Right lobe of liver (tissue), 6 donors: Measurements from ENCODE around the gene POLD4. TPM values are rescaled to one million over a fixed set of nuclear protein-coding genes. Genes with fewer than 3 reads are reported as not detected.

ENCODE experiments used
- ATAC-seq, 4 donors: fragments of 200-7000 bp; cut with Tn5 transposase; one replicate each; pipeline ENCODE4 v1.9.1; 2020; ENCODE audit warnings: mild to moderate bottlenecking in 4 of 4, moderate library complexity in 4 of 4
- DNase-seq, 3 donors: peaks; one replicate each; pipeline ENCODE4 v3.0.0-alpha.2; 2020
- H3K27ac ChIP-seq, 3 donors: fragments of 200-600 bp; one replicate each; pipeline ENCODE4 v1.8.0; 2022
- H3K27me3 ChIP-seq, 2 donors: fragments of 200-600 bp; one replicate each; pipeline ENCODE4 v1.8.0; 2022
- H3K36me3 ChIP-seq, 4 donors: fragments of 200-600 bp; sonication (generic) in 1 of 4; one replicate each; pipeline versions ENCODE4 v1.5.1 to v1.8.0; 2017 to 2022; ENCODE audit warnings: control low read depth in 1 of 4
- H3K4me1 ChIP-seq, 4 donors: fragments of 200-600 bp; sonication (generic) in 1 of 4; one replicate each; pipeline versions ENCODE4 v1.5.1 to v1.8.0; 2017 to 2022; ENCODE audit warnings: control low read depth in 1 of 4
- H3K4me3 ChIP-seq, 3 donors: fragments of 200-600 bp; one replicate each; pipeline ENCODE4 v1.8.0; 2022
- H3K9me3 ChIP-seq, 4 donors: fragments of 200-600 bp; sonication (generic) in 1 of 4; one replicate each; pipeline versions ENCODE4 v1.5.1 to v1.8.0; 2017 to 2022; ENCODE audit warnings: control low read depth in 1 of 4
- POLR2A ChIP-seq: fragments of 450-650 bp; IDR thresholded peaks from one replicate; pipeline ENCODE4 v1.6.1; 2017; ENCODE audit warnings: antibody characterized with exemption, mild to moderate bottlenecking
- WGBS: methylation state at CpG from one replicate; pipeline ENCODE4 v1.1.6; 2018; ENCODE audit warnings: low coverage, low lambda C conversion rate; ENCODE audit not compliant: insufficient coverage; ENCODE audit errors: missing lambda C conversion rate; 5-methylcytosine and 5-hydroxymethylcytosine counted together
- intact Hi-C, 2 donors: fragments of 100-400 bp; cut with DNase I; formaldehyde crosslinking; loops; one replicate each; pipeline versions ENCODE4 v1.11.2 to v1.14.1; 2022
- total RNA-seq, 6 experiments: library from RNA; depleted of rRNA in 2 of 6; stranded (reverse); fragments of >200 nt in 2 of 6; fragmentation: NEBNext Ultra II Directional in 3 of 6; extraction: Animal tissue kit (Norgen Biotek cat#: 25700) in 3 of 6; gene quantifications; one replicate each; pipeline versions ENCODE4 v1.1.0 to v1.2.4, GENCODE V29; 2016 to 2023
- TF ChIP-seq, protein P1 (sequence below), 4 donors: fragments of 200-600 bp in 3 of 4; fragments of 450-650 bp in 1 of 4; IDR thresholded peaks; one replicate each; pipeline versions ENCODE4 v1.5.1 to v1.8.0; 2016 to 2022; ENCODE audit warnings: antibody characterized with exemption in 4 of 4, mild to moderate bottlenecking in 2 of 4
- donor health status: DM: no; HTN: yes; CAD: no.
- donor health status: DM: no; HTN: no; CAD: no.
- donor health status: DM: no; HTN: no; CAD: no.
- donor health status: DM: no; HTN: yes; CAD: no.
- donor health status: DM: no; HTN: yes; CAD: no.

POLD4 gene
- total RNA-seq, 6 experiments from 2014 or later: 70.5 to 216 (median 97.9) TPM

DNA sequence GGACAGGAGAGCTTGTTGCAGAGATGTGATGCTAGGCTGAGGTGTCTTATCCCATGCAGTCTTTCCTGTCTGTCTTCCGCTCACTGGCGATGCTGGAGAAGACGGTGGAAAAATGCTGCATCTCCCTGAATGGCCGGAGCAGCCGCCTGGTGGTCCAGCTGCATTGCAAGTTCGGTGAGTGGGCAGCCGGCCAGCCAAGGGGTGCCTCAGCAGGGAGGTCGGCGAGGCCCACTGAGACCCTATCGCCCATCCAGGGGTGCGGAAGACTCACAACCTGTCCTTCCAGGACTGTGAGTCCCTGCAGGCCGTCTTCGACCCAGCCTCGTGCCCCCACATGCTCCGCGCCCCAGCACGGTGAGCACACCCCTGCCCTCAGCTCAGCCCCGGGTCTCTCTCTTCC lies 40.1 kb upstream of the POLD4 start:
- 80% methylated on average over 6 of the region's 18 CpGs for WGBS
- peaks cover 0 to 12% (median 0%) of the 10 kb centered on the region in 4 donors for H3K4me1 ChIP-seq
- intact Hi-C loops: loop anchor here (5.0 to 10.0 kb wide), 2 partner anchors 111 to 114 kb away; partner anchors contain the start of genes CDK2AP2 (in 2 of the 2) and PITPNM1 (in 2 of the 2)

DNA sequence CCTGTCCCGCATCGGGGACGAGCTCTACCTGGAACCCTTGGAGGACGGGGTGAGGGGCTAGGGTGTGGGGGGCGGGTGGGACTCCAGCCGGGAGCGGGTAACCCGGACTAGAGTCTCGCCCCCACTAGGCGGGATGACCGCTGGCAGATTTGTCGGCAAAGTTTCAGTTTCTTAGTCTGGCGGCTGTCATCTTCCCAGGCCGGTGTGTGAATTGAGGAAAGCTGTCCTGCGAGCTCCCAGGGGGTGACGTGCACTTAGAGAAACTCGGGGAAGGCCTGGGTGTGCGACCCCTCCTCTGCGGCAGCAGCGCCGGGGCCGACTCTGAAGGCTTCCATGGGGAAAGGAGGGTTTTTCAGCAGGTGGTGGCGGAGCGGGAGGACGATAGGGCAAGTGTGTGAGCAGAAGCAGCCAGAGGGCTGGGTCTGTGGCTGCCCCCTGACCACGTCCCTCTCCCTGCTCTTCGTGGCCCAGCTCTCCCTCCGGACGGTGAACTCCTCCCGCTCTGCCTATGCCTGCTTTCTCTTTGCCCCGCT lies 38.9 kb upstream of the POLD4 start:
- H3K9me3 ChIP-seq: no peaks in the 10 kb centered on the region
- intact Hi-C loops: loop anchor here (5.0 to 10.0 kb wide), 2 partner anchors 113 to 115 kb away; partner anchors contain the start of genes CDK2AP2 (in 2 of the 2) and PITPNM1 (in 2 of the 2)

More for the DNA sequence above, 40.1 kb upstream of the POLD4 start:
- no peaks in the 10 kb centered on the region for H3K27me3 ChIP-seq
- DNase-seq (no peak), ATAC-seq (no peak)
- peaks cover 3 to 18% (median 11%) of the 10 kb centered on the region in 4 donors for H3K36me3 ChIP-seq
- no peak overlapping the region for H3K27ac ChIP-seq
- H3K9me3 ChIP-seq: no peaks in the 10 kb centered on the region
- H3K4me3 ChIP-seq: no peak overlapping the region
- TF ChIP-seq, protein P1, sequence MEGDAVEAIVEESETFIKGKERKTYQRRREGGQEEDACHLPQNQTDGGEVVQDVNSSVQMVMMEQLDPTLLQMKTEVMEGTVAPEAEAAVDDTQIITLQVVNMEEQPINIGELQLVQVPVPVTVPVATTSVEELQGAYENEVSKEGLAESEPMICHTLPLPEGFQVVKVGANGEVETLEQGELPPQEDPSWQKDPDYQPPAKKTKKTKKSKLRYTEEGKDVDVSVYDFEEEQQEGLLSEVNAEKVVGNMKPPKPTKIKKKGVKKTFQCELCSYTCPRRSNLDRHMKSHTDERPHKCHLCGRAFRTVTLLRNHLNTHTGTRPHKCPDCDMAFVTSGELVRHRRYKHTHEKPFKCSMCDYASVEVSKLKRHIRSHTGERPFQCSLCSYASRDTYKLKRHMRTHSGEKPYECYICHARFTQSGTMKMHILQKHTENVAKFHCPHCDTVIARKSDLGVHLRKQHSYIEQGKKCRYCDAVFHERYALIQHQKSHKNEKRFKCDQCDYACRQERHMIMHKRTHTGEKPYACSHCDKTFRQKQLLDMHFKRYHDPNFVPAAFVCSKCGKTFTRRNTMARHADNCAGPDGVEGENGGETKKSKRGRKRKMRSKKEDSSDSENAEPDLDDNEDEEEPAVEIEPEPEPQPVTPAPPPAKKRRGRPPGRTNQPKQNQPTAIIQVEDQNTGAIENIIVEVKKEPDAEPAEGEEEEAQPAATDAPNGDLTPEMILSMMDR (IDR thresholded peaks at IDR 0.05): no peak
- no peak for TF ChIP-seq POLR2A

DNA sequence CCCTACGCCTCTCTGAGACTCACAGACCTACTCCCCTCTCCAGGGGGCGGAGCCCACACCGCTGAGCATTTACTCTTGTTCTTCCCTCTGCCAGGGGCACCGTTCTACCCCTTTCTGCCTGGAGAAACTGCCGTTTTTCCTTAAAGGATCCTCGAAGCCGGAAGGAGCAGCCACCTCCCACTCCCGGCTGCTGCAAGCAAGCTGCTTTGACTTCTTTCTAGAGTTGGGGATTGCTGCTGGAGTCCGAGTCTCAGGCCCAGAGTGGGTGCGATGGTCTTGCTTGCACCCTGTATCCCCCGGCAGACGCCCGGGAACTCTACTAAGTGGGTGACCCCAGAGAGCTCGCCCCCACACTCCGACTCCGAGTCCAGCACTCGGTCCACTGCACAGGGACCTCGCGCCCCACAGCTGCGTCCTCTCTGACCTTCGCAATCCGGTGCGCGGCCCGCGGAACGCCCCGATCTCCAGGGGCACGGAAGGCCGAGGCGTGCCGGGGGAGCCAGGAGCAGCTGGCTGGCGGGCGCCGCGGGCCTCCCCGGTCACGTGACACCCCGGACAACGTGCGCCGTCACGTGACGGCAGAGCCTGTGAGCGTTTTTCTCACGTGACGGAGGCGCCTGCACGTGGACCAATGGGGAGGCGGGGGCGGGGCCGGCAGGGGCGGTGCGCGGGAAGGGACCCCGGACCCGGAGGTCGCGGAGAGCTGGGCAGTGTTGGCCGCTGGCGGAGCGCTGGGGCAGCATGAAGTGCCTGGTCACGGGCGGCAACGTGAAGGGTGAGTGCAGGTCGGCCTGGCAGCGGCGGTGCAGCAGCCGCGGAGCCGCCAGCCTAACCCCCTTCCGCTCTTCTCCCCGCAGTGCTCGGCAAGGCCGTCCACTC lies 38.2 kb upstream of the POLD4 start, which contains the start of gene RAD9A:
Gene RAD9A, plus strand, starts transcription at position 683 of the 879 bp plus-strand sequence. Its CDS starts 59 bp downstream, at position 742.
- no peaks in the 10 kb centered on the region for H3K9me3 ChIP-seq
- peak; percentile 97 for DNase-seq
- intact Hi-C loops: loop anchor here (5.0 to 10.0 kb wide), 2 partner anchors 113 to 116 kb away; partner anchors contain the start of genes CDK2AP2 (in 2 of the 2) and PITPNM1 (in 2 of the 2)
- WGBS: under 1% methylated on average over 22 of the region's 75 CpGs
- peak within 1 kb of the TSS; percentile 74 to 92 (median 84) for H3K4me3 ChIP-seq
- peaks cover 0 to 5% (median 0%) of the 10 kb centered on the region in 4 donors for H3K36me3 ChIP-seq
- peak; percentile 80 to 93 (median 88) for ATAC-seq
- TF ChIP-seq, protein P1 (IDR thresholded peaks at IDR 0.05): no peak
- peak; percentile 63 for TF ChIP-seq POLR2A
- peaks cover 0 to 12% (median 0%) of the 10 kb centered on the region in 4 donors for H3K4me1 ChIP-seq
- H3K27me3 ChIP-seq: no peaks in the 10 kb centered on the region
- H3K27ac ChIP-seq: peak within 1 kb of the TSS; percentile 49 to 79 (median 68)

More for the DNA sequence above, 38.9 kb upstream of the POLD4 start:
- DNase-seq: no peak
- Histone ChIP-seq H3K27ac (peak overlapping the region; percentile 49 to 79 (median 68)), H3K27me3 (no peaks in the 10 kb centered on the region), H3K36me3 (peaks cover 0 to 6% (median 3%) of the 10 kb centered on the region in 4 donors), H3K4me3 (peak overlapping the region; percentile 74 to 92 (median 84)), H3K4me1 (peaks cover 0 to 12% (median 0%) of the 10 kb centered on the region in 4 donors)
- TF ChIP-seq POLR2A: no peak
- TF ChIP-seq, protein P1 (IDR thresholded peaks at IDR 0.05): no peak
- WGBS: 6% methylated on average over 10 of the region's 31 CpGs
- peak in 3 of 4 donors; percentile 1 to 19 (median 5) for ATAC-seq

DNA sequence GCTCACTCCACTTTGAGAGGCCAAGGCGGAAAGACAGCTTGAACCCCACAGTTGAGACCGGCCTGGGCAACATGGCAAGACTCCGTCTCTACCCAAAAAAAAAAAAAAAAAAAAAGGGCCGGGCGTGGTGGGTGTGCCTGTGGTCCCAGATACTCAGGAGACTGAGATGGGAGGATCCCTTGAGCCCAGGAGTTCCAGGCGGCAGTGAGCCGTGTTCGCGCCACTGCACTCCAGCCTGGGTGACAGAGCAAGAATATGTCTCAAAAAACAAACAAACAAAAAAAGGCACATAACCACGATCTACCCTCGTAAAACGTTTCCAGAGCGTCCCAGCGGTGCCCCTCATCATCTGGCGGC lies 37.6 kb upstream of the POLD4 start:
- no peak for TF ChIP-seq POLR2A
- TF ChIP-seq, protein P1 (IDR thresholded peaks at IDR 0.05): no peak
- Histone ChIP-seq H3K9me3 (no peaks in the 10 kb centered on the region), H3K27ac (peak overlapping the region; percentile 49 to 79 (median 68)), H3K36me3 (peaks cover 0 to 5% (median 0%) of the 10 kb centered on the region in 4 donors), H3K4me3 (peak overlapping the region; percentile 74 to 92 (median 84)), H3K27me3 (no peaks in the 10 kb centered on the region), H3K4me1 (peaks cover 0 to 12% (median 0%) of the 10 kb centered on the region in 4 donors)
- 10% methylated on average over 13 of the region's 15 CpGs for WGBS
- intact Hi-C loops: loop anchor here (5.0 to 10.0 kb wide), 2 partner anchors 114 to 116 kb away; partner anchors contain the start of genes CDK2AP2 (in 2 of the 2) and PITPNM1 (in 2 of the 2)
- DNase-seq (no peak), ATAC-seq (no peak)
